HepG2 (cell line): ENCODE results near the gene COL9A3. TPM values are rescaled to one million over a fixed set of nuclear protein-coding genes. Genes with fewer than 3 reads are reported as not detected.
A peak's percentile ranks its signal among the peaks of the same experiment; 100 is the strongest.

ENCODE experiments used
- ARNT ChIP-seq: fragments of 450-650 bp; IDR thresholded peaks from 2 replicates; pipeline ENCODE4 v1.6.1; 2017
- CBX5 ChIP-seq: sonication (generic); formaldehyde crosslinking; IDR thresholded peaks from 2 replicates; pipeline ENCODE4 v1.4.0; 2020; ENCODE audit warnings: missing genetic modification reagents, borderline replicate concordance
- CENPT ChIP-seq: sonication (generic); formaldehyde crosslinking; IDR thresholded peaks from 2 replicates; pipeline ENCODE4 v1.8.0; 2022; ENCODE audit warnings: low read depth, mild to moderate bottlenecking, moderate library complexity, missing genetic modification reagents
- DPF2 ChIP-seq: sonication (generic); formaldehyde crosslinking; IDR thresholded peaks from 2 replicates; pipeline ENCODE4 v1.4.0; 2020; ENCODE audit warnings: mild to moderate bottlenecking, low read depth, missing genetic modification reagents, borderline replicate concordance
- FOXP1 ChIP-seq, 2 experiments: fragments of 450-650 bp in 1 of 2; IDR thresholded peaks; 2 replicates each; pipeline ENCODE4 v1.6.1; 2017 to 2018; ENCODE audit warnings: antibody characterized with exemption in 1 of 2
- ISL2 ChIP-seq: sonication (generic); formaldehyde crosslinking; IDR thresholded peaks from 2 replicates; pipeline ENCODE4 v1.5.0; 2020; ENCODE audit warnings: missing genetic modification reagents
- KIAA2018 ChIP-seq: sonication (generic); formaldehyde crosslinking; IDR thresholded peaks from 2 replicates; pipeline ENCODE4 v1.5.0; 2020; ENCODE audit warnings: mild to moderate bottlenecking, missing genetic modification reagents, borderline replicate concordance
- KLF11 ChIP-seq: IDR thresholded peaks from 2 replicates; pipeline ENCODE4 v1.6.1; 2016; ENCODE audit warnings: missing compliant biosample characterization
- LCORL ChIP-seq, 2 experiments: fragments of 450-650 bp in 1 of 2; sonication (generic) in 1 of 2; formaldehyde crosslinking in 1 of 2; IDR thresholded peaks; 2 replicates each; pipeline versions ENCODE4 v1.5.0 to v1.6.1; 2017 to 2020; ENCODE audit warnings: antibody characterized with exemption in 1 of 2, missing genetic modification reagents in 1 of 2
- SCMH1 ChIP-seq: sonication (generic); formaldehyde crosslinking; IDR thresholded peaks from 2 replicates; pipeline ENCODE4 v1.9.0; 2021; ENCODE audit warnings: missing genetic modification reagents, mild to moderate bottlenecking, borderline replicate concordance
- SIX1 ChIP-seq: sonication (generic); formaldehyde crosslinking; IDR thresholded peaks from 2 replicates; pipeline ENCODE4 v1.4.0; 2020; ENCODE audit warnings: missing genetic modification reagents, borderline replicate concordance
- SSRP1 ChIP-seq: IDR thresholded peaks from 2 replicates; pipeline ENCODE4 v1.6.1; 2016; ENCODE audit warnings: control low read depth
- ZFP36L2 ChIP-seq: sonication (generic); formaldehyde crosslinking; IDR thresholded peaks from 2 replicates; pipeline ENCODE4 v1.4.0; 2020; ENCODE audit warnings: missing genetic modification reagents
- ZFX ChIP-seq: sonication (generic); formaldehyde crosslinking; IDR thresholded peaks from 2 replicates; pipeline ENCODE4 v1.4.0; 2020; ENCODE audit warnings: mild to moderate bottlenecking, low read depth, missing genetic modification reagents, moderate library complexity
- ZKSCAN5 ChIP-seq: sonication (generic); formaldehyde crosslinking; IDR thresholded peaks from 2 replicates; pipeline ENCODE4 v1.5.1; 2020; ENCODE audit warnings: mild to moderate bottlenecking, missing genetic modification reagents
- ZMYM2 ChIP-seq: sonication (generic); formaldehyde crosslinking; IDR thresholded peaks from 2 replicates; pipeline ENCODE4 v1.8.0; 2022; ENCODE audit warnings: mild to moderate bottlenecking, missing genetic modification reagents
- ZMYM4 ChIP-seq: sonication (generic); formaldehyde crosslinking; IDR thresholded peaks from 2 replicates; pipeline ENCODE4 v1.8.1; 2023; ENCODE audit warnings: mild to moderate bottlenecking, missing genetic modification reagents
- ZNF101 ChIP-seq: sonication (generic); formaldehyde crosslinking; IDR thresholded peaks from 2 replicates; pipeline ENCODE4 v1.4.0; 2020; ENCODE audit warnings: mild to moderate bottlenecking, low read depth, missing genetic modification reagents, borderline replicate concordance
- ZNF597 ChIP-seq: sonication (generic); formaldehyde crosslinking; IDR thresholded peaks from 2 replicates; pipeline ENCODE4 v1.5.0; 2020; ENCODE audit warnings: missing genetic modification reagents
- ZNF772 ChIP-seq: sonication (generic); formaldehyde crosslinking; IDR thresholded peaks from 2 replicates; pipeline ENCODE4 v1.5.0; 2020; ENCODE audit warnings: mild to moderate bottlenecking, missing genetic modification reagents
- polyA plus RNA-seq, 8 experiments: library from polyadenylated mRNA; depleted of rRNA in 3 of 8; stranded (reverse) in 7 of 8; unstranded in 1 of 8; fragments of >200 nt; fragmentation: Illumina TruSeq in 4 of 8; extraction: Trizol in 4 of 8; gene quantifications; 2 replicates each; pipeline versions ENCODE4 v1.2.1 to v1.2.3, GENCODE V29; 2011 to 2016; ENCODE audit warnings: low read depth in 4 of 8, missing spikeins in 1 of 8, mixed read lengths in 1 of 8; ENCODE audit not compliant: insufficient read depth in 1 of 8
- total RNA-seq, 5 experiments: library from RNA; depleted of rRNA; stranded (reverse); fragments of >200 nt; fragmentation: Illumina TruSeq; extraction: Trizol; gene quantifications; 2 replicates each; pipeline ENCODE4 v1.2.3, GENCODE V29; 2016; ENCODE audit warnings: low read depth in 1 of 5

Gene COL9A3
- total and polyA plus RNA-seq, 2 of the 13 experiments (the other 11 are each of a cell fraction or from before 2014, with no cell fraction given): 155 to 204 TPM

GRCh38 chr20:62791301-62792181 is 25.3 kb upstream of the COL9A3 start (continued):
- no peak for TF ChIP-seq KIAA2018
- peak; percentile 91 for TF ChIP-seq SSRP1
- no peak for TF ChIP-seq ZKSCAN5
- no peak for TF ChIP-seq ZNF597 (CRISPR knock-in tag)
- no peak for TF ChIP-seq ZMYM4
- TF ChIP-seq CENPT (CRISPR knock-in tag): no peak
- no peak for TF ChIP-seq LCORL (IDR thresholded peaks at IDR 0.05)
- peak; percentile 80; the same call in 1 of the 2 replicates for TF ChIP-seq LCORL (CRISPR knock-in tag; IDR thresholded peaks at IDR 0.05)
- TF ChIP-seq ARNT: no peak
- peak; percentile 65; the same call in 1 of the 2 replicates for TF ChIP-seq ZFX (CRISPR knock-in tag)
- peak; percentile 89; the same call in 1 of the 2 replicates for TF ChIP-seq CBX5 (CRISPR knock-in tag)
- TF ChIP-seq ZFP36L2 (CRISPR knock-in tag): no peak
- TF ChIP-seq ZMYM2: no peak
- no peak for TF ChIP-seq FOXP1 (IDR thresholded peaks at IDR 0.05)
- TF ChIP-seq FOXP1 (CRISPR knock-in tag; IDR thresholded peaks at IDR 0.05): no peak
- no peak for TF ChIP-seq SCMH1 (CRISPR knock-in tag)
- peak; percentile 64 for TF ChIP-seq ISL2 (CRISPR knock-in tag)
- no peak for TF ChIP-seq ZNF101 (CRISPR knock-in tag)
- TF ChIP-seq SIX1 (CRISPR knock-in tag): peak; percentile 75; the same call in 1 of the 2 replicates
- no peak for TF ChIP-seq DPF2 (CRISPR knock-in tag)
- peak; percentile 70; the same call in 1 of the 2 replicates for TF ChIP-seq KLF11 (CRISPR knock-in tag)
- TF ChIP-seq ZNF772 (CRISPR knock-in tag): peak; percentile 79; the same call in 1 of the 2 replicates
